ENCODE results near the gene TCTA.

GRCh38 chr3:49462222-49462621 is 50.0 kb downstream of the TCTA start:
- TF ChIP-seq, protein P1, sequence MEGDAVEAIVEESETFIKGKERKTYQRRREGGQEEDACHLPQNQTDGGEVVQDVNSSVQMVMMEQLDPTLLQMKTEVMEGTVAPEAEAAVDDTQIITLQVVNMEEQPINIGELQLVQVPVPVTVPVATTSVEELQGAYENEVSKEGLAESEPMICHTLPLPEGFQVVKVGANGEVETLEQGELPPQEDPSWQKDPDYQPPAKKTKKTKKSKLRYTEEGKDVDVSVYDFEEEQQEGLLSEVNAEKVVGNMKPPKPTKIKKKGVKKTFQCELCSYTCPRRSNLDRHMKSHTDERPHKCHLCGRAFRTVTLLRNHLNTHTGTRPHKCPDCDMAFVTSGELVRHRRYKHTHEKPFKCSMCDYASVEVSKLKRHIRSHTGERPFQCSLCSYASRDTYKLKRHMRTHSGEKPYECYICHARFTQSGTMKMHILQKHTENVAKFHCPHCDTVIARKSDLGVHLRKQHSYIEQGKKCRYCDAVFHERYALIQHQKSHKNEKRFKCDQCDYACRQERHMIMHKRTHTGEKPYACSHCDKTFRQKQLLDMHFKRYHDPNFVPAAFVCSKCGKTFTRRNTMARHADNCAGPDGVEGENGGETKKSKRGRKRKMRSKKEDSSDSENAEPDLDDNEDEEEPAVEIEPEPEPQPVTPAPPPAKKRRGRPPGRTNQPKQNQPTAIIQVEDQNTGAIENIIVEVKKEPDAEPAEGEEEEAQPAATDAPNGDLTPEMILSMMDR (conservative IDR thresholded peaks at IDR 0.05): no peak
- no peak for TF ChIP-seq ZFX (IDR thresholded peaks at IDR 0.05)
